ENCODE data around the gene PDE4D.
"Not testable (repeated sequence)": the region's sequence is repeated elsewhere in the genome, so short reads cannot be mapped to it uniquely, and the experiment has no call there.

Gene PDE4D

GRCh38 chr5:59008816-59009473 is 884.6 kb downstream of the PDE4D start:
- DNase-seq: no peak

GRCh38 chr5:59007460-59008063 is 886.0 kb downstream of the PDE4D start:
- peak; percentile 22 for DNase-seq

- no peak for DNase-seq
These were observed 887.4 kb downstream of the PDE4D start for GRCh38 chr5:59005934-59006701.

- no peak for DNase-seq
These were observed 889.9 kb downstream of the PDE4D start for GRCh38 chr5:59003641-59004040.

- no peak for DNase-seq
These were observed 890.4 kb downstream of the PDE4D start for GRCh38 chr5:59003124-59003523.

- no peak for DNase-seq
These were observed 891.2 kb downstream of the PDE4D start for GRCh38 chr5:59002162-59002825.

- no peak for DNase-seq
These were observed 891.8 kb downstream of the PDE4D start for GRCh38 chr5:59001716-59002115.

- DNase-seq: no peak
These were observed 892.4 kb downstream of the PDE4D start for GRCh38 chr5:59001154-59001553.

GRCh38 chr5:59000211-59000610 is 893.3 kb downstream of the PDE4D start:
- DNase-seq: no peak

GRCh38 chr5:58999804-59000203 is 893.7 kb downstream of the PDE4D start:
- DNase-seq: no peak

- DNase-seq: no peak
These were observed 895.0 kb downstream of the PDE4D start for GRCh38 chr5:58998544-58998943.

GRCh38 chr5:58995779-58996178 is 897.7 kb downstream of the PDE4D start:
- DNase-seq: not testable (repeated sequence)

GRCh38 chr5:58993461-58993860 is 900.1 kb downstream of the PDE4D start:
- no peak for DNase-seq

GRCh38 chr5:58988938-58989337 is 904.6 kb downstream of the PDE4D start:
- no peak for DNase-seq

GRCh38 chr5:58987193-58987592 is 906.3 kb downstream of the PDE4D start:
- no peak for DNase-seq

GRCh38 chr5:58986281-58986680 is 907.2 kb downstream of the PDE4D start:
- DNase-seq: no peak

- no peak for DNase-seq
These were observed 907.8 kb downstream of the PDE4D start for GRCh38 chr5:58985759-58986158.

- DNase-seq: no peak
These were observed 908.2 kb downstream of the PDE4D start for GRCh38 chr5:58985311-58985710.

- DNase-seq: no peak
These were observed 909.7 kb downstream of the PDE4D start for GRCh38 chr5:58983526-58984452.

GRCh38 chr5:58980890-58981289 is 912.6 kb downstream of the PDE4D start:
- no peak for DNase-seq

GRCh38 chr5:58979090-58979489 is 914.4 kb downstream of the PDE4D start:
- DNase-seq: no peak

GRCh38 chr5:58974601-58975000 is 918.9 kb downstream of the PDE4D start:
- DNase-seq: no peak

Data from NCI-H510A treated with DMSO at 0.1 percent for 48 hours (cell line).